ENCODE measurements around the gene CFAP46.

CFAP46 gene

DNA sequence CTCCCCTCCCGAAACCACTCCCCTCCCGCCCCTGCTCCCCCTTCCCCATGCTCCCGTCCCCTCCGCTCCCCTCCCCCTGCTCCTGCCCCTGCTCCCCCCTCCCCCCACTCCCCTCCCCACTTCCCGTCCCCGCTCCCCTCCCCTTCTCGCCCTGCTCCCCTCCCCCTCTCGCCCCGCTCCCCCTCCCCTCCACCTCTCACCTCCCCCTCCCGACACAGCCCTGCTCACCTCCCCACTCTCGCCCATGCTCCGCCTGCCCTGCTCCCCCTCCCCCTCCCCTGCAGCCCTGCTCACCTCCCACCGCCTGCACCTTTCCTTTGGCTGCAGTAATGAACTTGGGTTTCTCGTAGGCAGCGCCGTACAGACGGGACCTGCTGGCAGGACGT lies 106.5 kb downstream of the CFAP46 start:
- Histone ChIP-seq H3K9me2 (replicated peaks; ENCODE audit: low read depth, low read length) (no peaks in the 10 kb centered on the region), H3K4me2 (ENCODE audit: low read depth, low read length, poor library complexity, severe bottlenecking) (no peak overlapping the region), H3K4me3 (ENCODE audit: low read length, poor library complexity, severe bottlenecking) (no peak overlapping the region)

DNA sequence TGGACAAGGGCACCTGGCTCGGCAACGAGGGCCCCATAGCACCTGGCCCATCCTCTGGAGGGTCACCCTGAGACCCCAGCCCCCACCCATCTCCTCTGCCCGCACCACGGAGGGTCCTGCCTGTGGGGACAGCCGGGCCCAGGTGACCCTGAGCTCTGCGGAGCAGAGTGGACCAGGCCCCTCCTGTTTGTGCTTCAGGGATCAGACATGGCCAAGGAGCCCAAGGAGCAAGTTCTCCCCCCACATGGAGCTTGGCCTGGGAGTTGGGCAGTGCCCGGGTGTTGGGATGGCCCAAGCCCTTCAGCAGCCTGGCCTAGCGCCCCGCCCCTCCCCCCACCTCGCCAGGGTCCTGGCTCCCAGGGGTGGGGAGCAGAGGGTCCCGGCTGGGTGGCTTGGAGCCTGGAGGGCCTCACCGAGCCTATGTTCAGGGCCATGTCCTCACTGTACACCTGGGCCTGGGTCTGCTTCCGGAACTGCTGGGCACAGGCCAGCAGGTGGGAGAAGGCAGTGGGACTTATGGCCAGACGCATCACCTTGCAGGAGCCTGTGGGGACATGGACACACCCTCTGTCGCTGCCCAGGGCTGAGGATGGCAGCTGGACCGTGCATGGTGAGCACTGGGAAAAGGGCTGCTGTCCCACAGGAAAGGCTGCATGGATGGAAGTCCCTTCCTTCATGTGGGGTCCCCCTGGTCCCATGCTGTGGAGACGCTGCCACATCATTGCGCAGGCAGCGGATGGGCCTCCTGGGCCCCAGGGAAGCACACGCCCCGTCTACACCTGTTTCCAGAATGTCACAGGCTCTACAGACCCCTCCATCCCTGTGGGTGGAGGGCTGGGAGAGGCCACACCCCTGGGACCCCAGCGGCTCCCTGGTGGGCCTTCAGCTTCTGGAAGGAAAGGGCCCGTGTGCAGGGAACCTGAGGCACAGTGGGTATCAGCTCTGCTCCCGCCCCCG lies 107.2 kb downstream of the CFAP46 start:
- Histone ChIP-seq H3K4me2 (ENCODE audit: low read depth, low read length, poor library complexity, severe bottlenecking) (no peak overlapping the region), H3K9ac (ENCODE audit: low read depth, low read length, poor library complexity, severe bottlenecking) (no peak overlapping the region), H3K9me3 (ENCODE audit: insufficient read depth, low read depth, low read length) (no peaks in the 10 kb centered on the region), H3K36me3 (ENCODE audit: insufficient read depth, low read length) (no peaks in the 10 kb centered on the region), H3F3A (ENCODE audit: low read depth) (no peaks in the 10 kb centered on the region), H3K27me3 (ENCODE audit: insufficient read depth, low read length, poor library complexity, severe bottlenecking) (no peaks in the 10 kb centered on the region), H4K20me1 (ENCODE audit: insufficient read depth, low read length, poor library complexity, severe bottlenecking) (no peaks in the 10 kb centered on the region), H3K4me3 (ENCODE audit: low read length, poor library complexity, severe bottlenecking) (no peak overlapping the region), H3K9me2 (replicated peaks; ENCODE audit: low read depth, low read length) (no peaks in the 10 kb centered on the region), H3K4me1 (ENCODE audit: insufficient read depth, low read length, poor library complexity, severe bottlenecking) (no peaks in the 10 kb centered on the region), H3K79me2 (ENCODE audit: insufficient read depth, low read length) (no peaks in the 10 kb centered on the region), H2AFZ (ENCODE audit: low read length) (no peak overlapping the region)
- TF ChIP-seq EZH2phosphoT487 (IDR thresholded peaks at IDR 0.05; ENCODE audit: borderline replicate concordance) = no peak
- TF ChIP-seq, protein P1, sequence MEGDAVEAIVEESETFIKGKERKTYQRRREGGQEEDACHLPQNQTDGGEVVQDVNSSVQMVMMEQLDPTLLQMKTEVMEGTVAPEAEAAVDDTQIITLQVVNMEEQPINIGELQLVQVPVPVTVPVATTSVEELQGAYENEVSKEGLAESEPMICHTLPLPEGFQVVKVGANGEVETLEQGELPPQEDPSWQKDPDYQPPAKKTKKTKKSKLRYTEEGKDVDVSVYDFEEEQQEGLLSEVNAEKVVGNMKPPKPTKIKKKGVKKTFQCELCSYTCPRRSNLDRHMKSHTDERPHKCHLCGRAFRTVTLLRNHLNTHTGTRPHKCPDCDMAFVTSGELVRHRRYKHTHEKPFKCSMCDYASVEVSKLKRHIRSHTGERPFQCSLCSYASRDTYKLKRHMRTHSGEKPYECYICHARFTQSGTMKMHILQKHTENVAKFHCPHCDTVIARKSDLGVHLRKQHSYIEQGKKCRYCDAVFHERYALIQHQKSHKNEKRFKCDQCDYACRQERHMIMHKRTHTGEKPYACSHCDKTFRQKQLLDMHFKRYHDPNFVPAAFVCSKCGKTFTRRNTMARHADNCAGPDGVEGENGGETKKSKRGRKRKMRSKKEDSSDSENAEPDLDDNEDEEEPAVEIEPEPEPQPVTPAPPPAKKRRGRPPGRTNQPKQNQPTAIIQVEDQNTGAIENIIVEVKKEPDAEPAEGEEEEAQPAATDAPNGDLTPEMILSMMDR (conservative IDR thresholded peaks at IDR 0.05; ENCODE audit: low read length) = no peak

More for the DNA sequence above, 106.5 kb downstream of the CFAP46 start:
- no peaks in the 10 kb centered on the region for H3F3A ChIP-seq (ENCODE audit: low read depth)
- no peaks in the 10 kb centered on the region for H3K79me2 ChIP-seq (ENCODE audit: insufficient read depth, low read length)
- H3K36me3 ChIP-seq (ENCODE audit: insufficient read depth, low read length) = no peaks in the 10 kb centered on the region
- H3K9ac ChIP-seq (ENCODE audit: low read depth, low read length, poor library complexity, severe bottlenecking) = no peak overlapping the region
- TF ChIP-seq EZH2phosphoT487 (IDR thresholded peaks at IDR 0.05; ENCODE audit: borderline replicate concordance) = no peak
- TF ChIP-seq, protein P1 (conservative IDR thresholded peaks at IDR 0.05; ENCODE audit: low read length) = no peak
- no peak overlapping the region for H2AFZ ChIP-seq (ENCODE audit: low read length)
- H3K27me3 ChIP-seq (ENCODE audit: insufficient read depth, low read length, poor library complexity, severe bottlenecking) = no peaks in the 10 kb centered on the region
- no peaks in the 10 kb centered on the region for H4K20me1 ChIP-seq (ENCODE audit: insufficient read depth, low read length, poor library complexity, severe bottlenecking)
- no peaks in the 10 kb centered on the region for H3K4me1 ChIP-seq (ENCODE audit: insufficient read depth, low read length, poor library complexity, severe bottlenecking)
- no peaks in the 10 kb centered on the region for H3K9me3 ChIP-seq (ENCODE audit: insufficient read depth, low read depth, low read length)

DNA sequence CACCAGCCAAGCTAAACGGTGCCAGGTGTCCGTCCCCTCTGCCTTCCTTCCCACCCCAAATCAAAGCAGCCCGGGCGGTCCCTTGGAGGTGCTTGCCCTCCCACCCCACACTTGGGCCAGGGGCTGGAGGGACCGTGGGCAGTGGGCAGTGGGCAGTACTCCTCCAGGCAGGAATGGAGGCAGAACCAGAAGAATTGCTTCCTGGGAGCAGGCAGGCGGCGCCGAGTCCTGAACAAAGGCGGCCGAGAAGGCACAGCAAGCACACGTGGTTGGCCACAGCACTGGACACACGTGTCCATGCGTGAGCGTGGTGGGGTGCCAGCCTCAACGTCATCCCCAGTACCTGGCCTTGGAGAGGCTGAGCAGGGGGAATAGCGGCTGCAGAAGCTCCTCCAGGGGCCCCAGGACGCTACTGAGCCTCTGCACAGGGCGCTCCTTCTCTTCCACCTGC lies 108.0 kb downstream of the CFAP46 start:
- no peak for TF ChIP-seq EZH2phosphoT487 (IDR thresholded peaks at IDR 0.05; ENCODE audit: borderline replicate concordance)
- TF ChIP-seq, protein P1 (conservative IDR thresholded peaks at IDR 0.05; ENCODE audit: low read length) = no peak

More for the DNA sequence above, 108.0 kb downstream of the CFAP46 start:
- no peaks in the 10 kb centered on the region for H3K27me3 ChIP-seq (ENCODE audit: insufficient read depth, low read length, poor library complexity, severe bottlenecking)
- no peaks in the 10 kb centered on the region for H3K9me3 ChIP-seq (ENCODE audit: insufficient read depth, low read depth, low read length)
- H3K9me2 ChIP-seq (replicated peaks; ENCODE audit: low read depth, low read length) = no peaks in the 10 kb centered on the region
- H3K4me3 ChIP-seq (ENCODE audit: low read length, poor library complexity, severe bottlenecking) = no peak overlapping the region
- H3K4me2 ChIP-seq (ENCODE audit: low read depth, low read length, poor library complexity, severe bottlenecking) = no peak overlapping the region
- H3K79me2 ChIP-seq (ENCODE audit: insufficient read depth, low read length) = no peaks in the 10 kb centered on the region
- H3F3A ChIP-seq (ENCODE audit: low read depth) = no peaks in the 10 kb centered on the region
- H2AFZ ChIP-seq (ENCODE audit: low read length) = no peak overlapping the region
- H3K9ac ChIP-seq (ENCODE audit: low read depth, low read length, poor library complexity, severe bottlenecking) = no peak overlapping the region
- no peaks in the 10 kb centered on the region for H4K20me1 ChIP-seq (ENCODE audit: insufficient read depth, low read length, poor library complexity, severe bottlenecking)
- no peaks in the 10 kb centered on the region for H3K36me3 ChIP-seq (ENCODE audit: insufficient read depth, low read length)
- no peaks in the 10 kb centered on the region for H3K4me1 ChIP-seq (ENCODE audit: insufficient read depth, low read length, poor library complexity, severe bottlenecking)
